HG02943 (cell line): ENCODE measurements around the gene ABHD1.

Experiments used
- ATAC-seq: cut with Tn5 transposase; IDR thresholded peaks from one replicate; pipeline ENCODE4 v1.9.1; 2021; ENCODE audit warnings: mild to moderate bottlenecking, low read depth, moderate library complexity; ENCODE audit not compliant: unreplicated experiment

ABHD1 gene

GRCh38 chr2:27086724-27087593 lies 36.7 kb upstream of the ABHD1 start, which contains the start of gene KHK:
Gene KHK, plus strand, starts transcription at chr2:27086772. Its CDS starts 488 bp downstream, at chr2:27087260.
- peak; percentile 20 for ATAC-seq

- ATAC-seq, result no peak
Measured at GRCh38 chr2:27087823-27088410, 35.7 kb upstream of the ABHD1 start.

GRCh38 chr2:27088634-27089033 lies 35.0 kb upstream of the ABHD1 start:
- ATAC-seq, result no peak

GRCh38 chr2:27089111-27089954 lies 34.3 kb upstream of the ABHD1 start:
- no peak for ATAC-seq

GRCh38 chr2:27091746-27092695 lies 31.6 kb upstream of the ABHD1 start:
- no peak for ATAC-seq

- ATAC-seq, result no peak
Measured at GRCh38 chr2:27092696-27093429, 30.8 kb upstream of the ABHD1 start.

- ATAC-seq, result no peak
Measured at GRCh38 chr2:27093430-27094352, 29.9 kb upstream of the ABHD1 start.

- no peak for ATAC-seq
Measured at GRCh38 chr2:27094353-27094984, 29.1 kb upstream of the ABHD1 start.

- no peak for ATAC-seq
Measured at GRCh38 chr2:27095427-27095744, 28.2 kb upstream of the ABHD1 start.

- ATAC-seq, result no peak
Measured at GRCh38 chr2:27095745-27096651, 27.6 kb upstream of the ABHD1 start.

GRCh38 chr2:27096748-27097297 lies 26.8 kb upstream of the ABHD1 start:
- no peak for ATAC-seq

GRCh38 chr2:27097341-27097740 lies 26.3 kb upstream of the ABHD1 start:
- ATAC-seq, result no peak

- no peak for ATAC-seq
Measured at GRCh38 chr2:27099334-27099955, 24.2 kb upstream of the ABHD1 start.

GRCh38 chr2:27100036-27100435 lies 23.6 kb upstream of the ABHD1 start:
- no peak for ATAC-seq

- no peak for ATAC-seq
Measured at GRCh38 chr2:27102329-27102728, 21.3 kb upstream of the ABHD1 start.

- no peak for ATAC-seq
Measured at GRCh38 chr2:27105981-27106380, 17.6 kb upstream of the ABHD1 start.
